Left ventricle myocardium inferior (tissue), 1 donor: ENCODE measurements around the gene RAD51B. TPM values are rescaled to one million over a fixed set of nuclear protein-coding genes. Genes with fewer than 3 reads are reported as not detected.

Source experiments
- DNase-seq: peaks from one replicate; pipeline ENCODE4 v3.0.0-alpha.2; 2020
- H3K27ac ChIP-seq: fragments of 200-600 bp; replicated peaks from 2 replicates; pipeline ENCODE4 v1.8.0; 2021
- H3K27me3 ChIP-seq: fragments of 200-600 bp; 2 replicates; pipeline ENCODE4 v1.8.0; 2021; ENCODE audit warnings: low read depth
- H3K36me3 ChIP-seq: fragments of 200-600 bp; 2 replicates; pipeline ENCODE4 v1.8.0; 2021
- H3K4me1 ChIP-seq: fragments of 200-600 bp; 2 replicates; pipeline ENCODE4 v1.8.0; 2021
- H3K4me3 ChIP-seq: fragments of 200-600 bp; 2 replicates; pipeline ENCODE4 v1.8.0; 2021; ENCODE audit warnings: mild to moderate bottlenecking, moderate library complexity
- H3K9me3 ChIP-seq: fragments of 200-600 bp; replicated peaks from 2 replicates; pipeline ENCODE4 v1.8.0; 2021
- CTCF ChIP-seq: fragments of 200-600 bp; IDR thresholded peaks from 2 replicates; pipeline ENCODE4 v1.8.0; 2021; ENCODE audit warnings: antibody characterized with exemption, mild to moderate bottlenecking, borderline replicate concordance
- intact Hi-C: fragments of 100-400 bp; cut with micrococcal nuclease; formaldehyde crosslinking; loops from one replicate; pipeline ENCODE4 v1.11.0; 2022
- total RNA-seq: library from RNA; stranded (reverse); fragmentation: NEBNext Ultra II Directional; extraction: Animal tissue kit (Norgen Biotek cat#: 25700); gene quantifications from one replicate; pipeline ENCODE4 v1.2.1, GENCODE V29; 2021
- donor health status: DM: no; HTN: yes; CAD: no; lungs with severe emphysema.

The RAD51B gene
- total RNA-seq, 1 donor from 2014 or later: 2.4 TPM

GRCh38 chr14:68263563-68264259 lies 444.1 kb downstream of the RAD51B start:
- no peaks in the 10 kb centered on the region for H3K27me3 ChIP-seq
- no peaks in the 10 kb centered on the region for H3K9me3 ChIP-seq
- no peak overlapping the region for H3K27ac ChIP-seq
- H3K4me3 ChIP-seq: no peak overlapping the region
- no peak for DNase-seq
- TF ChIP-seq CTCF: no peak
- intact Hi-C loops: no loop called here
- peaks cover 9% of the 10 kb centered on the region for H3K4me1 ChIP-seq
- no peaks in the 10 kb centered on the region for H3K36me3 ChIP-seq

GRCh38 chr14:68264260-68264569 lies 444.6 kb downstream of the RAD51B start:
- Histone ChIP-seq H3K9me3 (no peaks in the 10 kb centered on the region), H3K36me3 (no peaks in the 10 kb centered on the region), H3K4me3 (no peak overlapping the region), H3K4me1 (peaks cover 9% of the 10 kb centered on the region), H3K27me3 (no peaks in the 10 kb centered on the region), H3K27ac (no peak overlapping the region)
- DNase-seq: no peak
- intact Hi-C loops: no loop called here
- TF ChIP-seq CTCF: no peak

GRCh38 chr14:68266998-68267397 lies 447.4 kb downstream of the RAD51B start:
- H3K4me3 ChIP-seq: no peak overlapping the region
- H3K27ac ChIP-seq: no peak overlapping the region
- peaks cover 24% of the 10 kb centered on the region for H3K4me1 ChIP-seq
- no peaks in the 10 kb centered on the region for H3K9me3 ChIP-seq
- TF ChIP-seq CTCF: no peak
- intact Hi-C loops: no loop called here
- no peaks in the 10 kb centered on the region for H3K27me3 ChIP-seq
- H3K36me3 ChIP-seq: no peaks in the 10 kb centered on the region
- DNase-seq: no peak

GRCh38 chr14:68268197-68268596 lies 448.6 kb downstream of the RAD51B start:
- intact Hi-C loops: no loop called here
- Histone ChIP-seq H3K27ac (peak overlapping the region; percentile 41), H3K4me3 (no peak overlapping the region)

GRCh38 chr14:68268719-68269118 lies 449.1 kb downstream of the RAD51B start:
- no peak overlapping the region for H3K4me3 ChIP-seq
- peaks cover 26% of the 10 kb centered on the region for H3K4me1 ChIP-seq
- peak overlapping the region; percentile 41 for H3K27ac ChIP-seq
- no peak for DNase-seq
- no peaks in the 10 kb centered on the region for H3K9me3 ChIP-seq
- no peaks in the 10 kb centered on the region for H3K27me3 ChIP-seq
- no peak for TF ChIP-seq CTCF
- intact Hi-C loops: no loop called here
- no peaks in the 10 kb centered on the region for H3K36me3 ChIP-seq

More at GRCh38 chr14:68268197-68268596, 448.6 kb downstream of the RAD51B start:
- Histone ChIP-seq H3K4me1 (peaks cover 27% of the 10 kb centered on the region), H3K36me3 (no peaks in the 10 kb centered on the region), H3K27me3 (no peaks in the 10 kb centered on the region), H3K9me3 (no peaks in the 10 kb centered on the region)
- TF ChIP-seq CTCF: no peak
- DNase-seq: no peak
